SK-N-SH treated with all-trans-retinoic acid at 6 μM for 48 hours (cell line): ENCODE data around the gene COL19A1.

ENCODE experiments used
- ATAC-seq: fragments of 200-7000 bp; cut with Tn5 transposase; 3 replicates; pipeline ENCODE4 v1.9.1; 2020; ENCODE audit warnings: mild to moderate bottlenecking, moderate library complexity
- BACH2 ChIP-seq: fragments of 250-450 bp; sonication (Bioruptor Pico); IDR thresholded peaks from 2 replicates; pipeline ENCODE4 v1.9.0; 2021; ENCODE audit warnings: mild to moderate bottlenecking, borderline replicate concordance
- CREB5 ChIP-seq: fragments of 250-450 bp; sonication (Bioruptor Pico); IDR thresholded peaks from 2 replicates; pipeline ENCODE4 v1.5.1; 2020; ENCODE audit warnings: low read depth, mild to moderate bottlenecking, moderate library complexity
- CSDC2 ChIP-seq: fragments of 250-450 bp; sonication (Bioruptor Pico); IDR thresholded peaks from 2 replicates; pipeline ENCODE4 v1.5.0; 2020; ENCODE audit warnings: mild to moderate bottlenecking, moderate library complexity
- CSRNP3 ChIP-seq: fragments of 250-450 bp; sonication (Bioruptor Pico); IDR thresholded peaks from 2 replicates; pipeline ENCODE4 v1.5.1; 2021; ENCODE audit warnings: mild to moderate bottlenecking, moderate library complexity
- ESRRG ChIP-seq: fragments of 250-450 bp; sonication (Bioruptor Pico); IDR thresholded peaks from 2 replicates; pipeline ENCODE4 v1.6.1; 2021; ENCODE audit warnings: mild to moderate bottlenecking
- GLIS3 ChIP-seq: fragments of 250-450 bp; sonication (Bioruptor Pico); IDR thresholded peaks from 2 replicates; pipeline ENCODE4 v1.5.0; 2020; ENCODE audit warnings: mild to moderate bottlenecking, moderate library complexity
- ISL1 ChIP-seq: fragments of 250-450 bp; sonication (Bioruptor Pico); IDR thresholded peaks from 2 replicates; pipeline ENCODE4 v2.1.2; 2022; ENCODE audit warnings: mild to moderate bottlenecking, moderate library complexity
- OSR1 ChIP-seq: fragments of 250-450 bp; sonication (Bioruptor Pico); IDR thresholded peaks from 2 replicates; pipeline ENCODE4 v1.8.0; 2022; ENCODE audit warnings: moderate library complexity, mild to moderate bottlenecking, inconsistent platforms
- PATZ1 ChIP-seq: fragments of 250-450 bp; sonication (Bioruptor Pico); IDR thresholded peaks from 2 replicates; pipeline ENCODE4 v1.8.0; 2020; ENCODE audit warnings: mild to moderate bottlenecking, moderate library complexity, borderline replicate concordance
- POU6F1 ChIP-seq: fragments of 250-450 bp; sonication (Bioruptor Pico); IDR thresholded peaks from 2 replicates; pipeline ENCODE4 v1.8.0; 2021; ENCODE audit warnings: low read depth, mild to moderate bottlenecking, moderate library complexity, borderline replicate concordance
- PPARA ChIP-seq: fragments of 250-450 bp; sonication (Bioruptor Pico); IDR thresholded peaks from 2 replicates; pipeline ENCODE4 v1.5.0; 2020; ENCODE audit warnings: mild to moderate bottlenecking, borderline replicate concordance
- RARB ChIP-seq: fragments of 250-450 bp; sonication (Bioruptor Pico); IDR thresholded peaks from 2 replicates; pipeline ENCODE4 v1.8.0; 2021; ENCODE audit warnings: mild to moderate bottlenecking, moderate library complexity
- SNAI2 ChIP-seq: fragments of 250-450 bp; sonication (Bioruptor Pico); IDR thresholded peaks from 2 replicates; pipeline ENCODE4 v1.5.0; 2020; ENCODE audit warnings: mild to moderate bottlenecking, moderate library complexity
- TOX ChIP-seq: fragments of 250-450 bp; sonication (Bioruptor Pico); IDR thresholded peaks from 2 replicates; pipeline ENCODE4 v1.8.0; 2021; ENCODE audit warnings: mild to moderate bottlenecking, moderate library complexity, borderline replicate concordance
- ZC3H10 ChIP-seq: fragments of 250-450 bp; sonication (Bioruptor Pico); IDR thresholded peaks from 2 replicates; pipeline ENCODE4 v1.5.1; 2021; ENCODE audit warnings: mild to moderate bottlenecking, moderate library complexity
- ZFP3 ChIP-seq: fragments of 250-450 bp; sonication (Bioruptor Pico); IDR thresholded peaks from 2 replicates; pipeline ENCODE4 v1.5.0; 2020; ENCODE audit warnings: mild to moderate bottlenecking, moderate library complexity
- ZFP30 ChIP-seq: fragments of 450-650 bp; formaldehyde crosslinking; IDR thresholded peaks from 2 replicates; pipeline ENCODE4 v1.5.0; 2022; ENCODE audit warnings: mild to moderate bottlenecking, moderate library complexity
- ZNF565 ChIP-seq: fragments of 450-650 bp; formaldehyde crosslinking; conservative IDR thresholded peaks from 2 replicates; pipeline ENCODE4 v1.5.0; 2020; ENCODE audit warnings: low read depth, mild to moderate bottlenecking, moderate library complexity
- ZNF70 ChIP-seq: fragments of 450-650 bp; formaldehyde crosslinking; IDR thresholded peaks from 2 replicates; pipeline ENCODE4 v1.5.0; 2020; ENCODE audit warnings: mild to moderate bottlenecking, moderate library complexity
- ZNF8 ChIP-seq: fragments of 450-650 bp; formaldehyde crosslinking; IDR thresholded peaks from 2 replicates; pipeline ENCODE4 v1.5.0; 2020; ENCODE audit warnings: mild to moderate bottlenecking, moderate library complexity

The COL19A1 gene

GRCh38 chr6:70045413-70045812, 179.1 kb downstream of the COL19A1 start:
- TF ChIP-seq POU6F1 (CRISPR knock-in tag) (no peak), CREB5 (no peak), GLIS3 (CRISPR knock-in tag) (no peak), PATZ1 (CRISPR knock-in tag) (no peak), ZNF565 (CRISPR knock-in tag) (no peak), CSDC2 (no peak), RARB (no peak), ZFP3 (CRISPR knock-in tag) (no peak), TOX (CRISPR knock-in tag) (no peak), ZNF8 (CRISPR knock-in tag) (no peak), OSR1 (CRISPR knock-in tag) (no peak), ZFP30 (CRISPR knock-in tag) (no peak), ZNF70 (CRISPR knock-in tag) (no peak)
- ATAC-seq: no peak

GRCh38 chr6:70051197-70052124, 185.1 kb downstream of the COL19A1 start:
- no peak for ATAC-seq
- no peak for TF ChIP-seq ISL1

GRCh38 chr6:70059039-70059719, 192.8 kb downstream of the COL19A1 start:
- TF ChIP-seq PATZ1 (CRISPR knock-in tag) (no peak), CSRNP3 (CRISPR knock-in tag) (no peak), ESRRG (CRISPR knock-in tag) (no peak), ZNF565 (CRISPR knock-in tag) (no peak), GLIS3 (CRISPR knock-in tag) (no peak), ZFP3 (CRISPR knock-in tag) (no peak), SNAI2 (CRISPR knock-in tag) (no peak), RARB (no peak), CSDC2 (no peak), PPARA (CRISPR knock-in tag) (no peak), ZC3H10 (CRISPR knock-in tag) (no peak), ZNF70 (CRISPR knock-in tag) (no peak), TOX (CRISPR knock-in tag) (no peak), BACH2 (CRISPR knock-in tag) (no peak)
- ATAC-seq: no peak
